IMR-90 (cell line): Measurements from ENCODE around the gene TAL2.
A peak's percentile ranks its signal among the peaks of the same experiment; 100 is the strongest.

ENCODE experiments used
- CTCF ChIP-seq: conservative IDR thresholded peaks from 2 replicates; pipeline ENCODE4 v1.5.1; 2012; ENCODE audit warnings: mild to moderate bottlenecking, low read depth, low read length, improper control_type of control experiment
- SMC3 ChIP-seq: fragments of 150-350 bp; IDR thresholded peaks from 2 replicates; pipeline ENCODE4 v1.6.1; 2016; ENCODE audit warnings: low read depth, mild to moderate bottlenecking, antibody characterized with exemption, low read length, moderate library complexity

GRCh38 chr9:105656131-105656921, 5.9 kb upstream of the TAL2 start:
- 0 out of 2 replicates have a peak, but pooled peaks have one; percentile 4 for TF ChIP-seq CTCF
- no peak for TF ChIP-seq SMC3
